ENCODE measurements around the gene OR2T29.
"Not testable (repeated sequence)": the region's sequence is repeated elsewhere in the genome, so short reads cannot be mapped to it uniquely, and the experiment has no call there.

The OR2T29 gene

GRCh38 chr1:248507773-248508172 lies 54.8 kb downstream of the OR2T29 start, which contains the start of gene OR2G6:
TSS of gene OR2G6 (plus strand) at chr1:248508073. CDS start at chr1:248521647, 13,574 bp downstream.
- DNase-seq = not testable (repeated sequence)

All from activated CD8-positive, alpha-beta memory T cell treated with anti-CD3 and anti-CD28 coated beads for 24 hours (primary cell).